NCI-H1092 (cell line): ENCODE data around the gene KIF21B.

Experiments used
- DNase-seq: peaks from one replicate; lab custom pipeline; 2025; lab: John Stamatoyannopoulos, UW

KIF21B gene

DNA sequence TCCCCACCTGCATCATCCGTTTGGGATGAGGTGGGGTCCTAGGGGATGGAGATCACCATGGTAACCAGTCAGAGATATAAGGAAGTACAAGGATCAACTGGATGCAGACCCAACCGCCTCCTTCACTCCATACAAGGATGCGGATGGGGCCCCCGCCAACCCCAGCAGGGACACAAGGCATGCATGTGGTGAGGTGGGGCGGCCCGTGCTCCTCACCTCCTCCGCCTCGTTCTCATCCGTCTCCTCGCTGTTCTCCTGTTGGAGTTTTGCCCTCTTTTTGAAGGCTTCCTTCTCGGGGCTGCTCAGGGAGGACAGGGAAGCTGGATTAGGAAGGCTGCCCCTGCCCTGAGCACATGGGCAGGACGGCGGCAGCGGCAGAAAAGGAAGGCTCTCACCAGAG, 23.8 kb downstream of the KIF21B start:
- DNase-seq: no peak

DNA sequence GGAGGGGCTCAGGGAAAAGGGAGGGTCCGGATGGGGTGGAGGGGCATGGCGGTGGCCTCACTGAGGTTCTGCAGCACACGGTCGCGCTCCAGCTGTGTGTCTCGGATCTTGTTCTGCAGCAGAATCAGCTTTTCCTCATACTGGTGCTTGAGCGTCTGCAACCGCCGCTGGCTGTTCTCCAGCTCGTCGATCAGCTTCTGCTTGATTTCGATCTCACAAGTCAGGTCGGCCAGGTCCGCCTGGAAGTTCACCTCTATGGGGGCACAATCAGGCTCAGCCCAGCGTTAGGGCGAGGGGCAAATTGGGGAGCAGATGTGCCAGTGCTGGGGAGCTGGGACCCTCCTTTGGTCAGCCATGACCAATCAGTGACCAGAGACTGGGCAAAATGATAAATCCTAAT, 25.2 kb downstream of the KIF21B start:
- no peak for DNase-seq

DNA sequence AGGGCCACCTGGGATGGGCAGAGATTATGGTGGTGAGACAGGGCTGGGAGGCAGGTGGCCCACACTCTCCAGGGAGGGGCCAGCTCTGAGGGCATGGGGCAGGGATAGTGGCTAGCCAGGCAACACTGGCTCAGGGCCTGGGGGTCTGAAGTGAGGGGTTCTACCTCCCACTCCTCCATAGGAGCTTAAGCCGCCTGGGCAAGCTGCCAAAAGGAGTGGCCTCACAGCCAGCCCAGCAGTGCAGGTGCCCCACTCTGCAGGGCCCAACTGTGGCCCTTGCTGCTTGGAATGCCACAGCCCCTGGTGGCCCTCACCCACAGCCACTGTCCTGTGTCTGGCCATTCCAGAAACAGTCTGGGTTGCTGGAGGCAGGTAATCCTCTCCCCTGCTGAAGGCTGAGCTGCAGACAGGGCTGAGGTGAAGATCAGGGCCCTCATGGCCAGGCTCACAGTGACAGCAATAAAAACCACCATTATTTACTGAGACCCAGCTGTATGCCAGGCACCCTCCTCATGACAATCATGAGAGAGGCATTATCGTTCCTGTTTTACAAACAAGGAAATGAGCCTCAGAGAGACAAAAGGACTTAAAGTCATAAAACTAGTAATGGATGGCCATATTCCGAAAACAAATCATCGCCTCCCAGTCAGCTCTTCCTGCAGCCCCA, 31.0 kb downstream of the KIF21B start:
- DNase-seq: peak; percentile 77

DNA sequence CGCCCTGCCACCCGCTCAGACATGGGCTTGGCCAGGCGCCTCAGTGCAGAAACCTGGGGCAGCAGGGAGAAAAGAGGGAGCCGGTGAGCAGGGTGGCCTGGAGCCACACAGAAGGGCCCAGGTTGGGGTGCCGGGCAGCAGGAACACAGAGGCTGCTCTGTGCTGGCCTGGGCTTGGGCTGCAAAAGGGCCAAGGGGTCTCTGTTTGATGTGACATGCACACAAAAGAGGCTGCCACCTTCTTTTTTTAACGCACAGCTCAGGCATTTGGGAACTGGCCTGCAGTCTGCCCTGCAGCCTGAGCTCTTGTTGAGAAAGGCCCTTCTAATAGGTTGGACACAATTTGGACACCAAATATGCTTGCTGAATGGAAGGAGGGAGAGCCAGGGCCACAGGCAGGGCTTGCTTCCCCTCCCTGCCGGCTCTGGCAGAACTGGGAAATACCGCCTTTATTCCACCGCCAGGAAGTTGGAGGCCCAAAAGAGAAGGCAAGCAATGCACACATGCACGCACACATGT, 32.4 kb downstream of the KIF21B start:
- DNase-seq: no peak

DNA sequence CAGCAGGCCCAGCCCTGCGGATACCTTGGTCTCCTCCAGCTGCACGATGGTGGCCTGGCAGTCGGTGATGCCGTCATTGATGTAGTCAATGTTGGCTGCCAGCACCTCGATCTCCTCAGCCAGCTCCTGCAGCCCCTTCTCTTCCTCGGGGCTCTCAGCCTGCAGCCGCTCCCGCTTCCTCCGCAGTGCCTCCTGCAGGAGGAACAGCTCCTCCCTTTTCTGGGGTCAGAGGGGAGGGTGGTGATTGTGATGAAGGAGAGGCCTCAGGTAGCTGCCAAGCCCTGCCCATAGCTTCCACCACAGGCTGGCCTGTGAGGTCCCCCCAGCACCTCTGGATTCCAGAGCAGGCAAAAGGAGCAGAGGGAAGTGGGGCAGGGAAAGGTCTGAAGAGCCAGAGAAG, 33.4 kb downstream of the KIF21B start:
- no peak for DNase-seq

DNA sequence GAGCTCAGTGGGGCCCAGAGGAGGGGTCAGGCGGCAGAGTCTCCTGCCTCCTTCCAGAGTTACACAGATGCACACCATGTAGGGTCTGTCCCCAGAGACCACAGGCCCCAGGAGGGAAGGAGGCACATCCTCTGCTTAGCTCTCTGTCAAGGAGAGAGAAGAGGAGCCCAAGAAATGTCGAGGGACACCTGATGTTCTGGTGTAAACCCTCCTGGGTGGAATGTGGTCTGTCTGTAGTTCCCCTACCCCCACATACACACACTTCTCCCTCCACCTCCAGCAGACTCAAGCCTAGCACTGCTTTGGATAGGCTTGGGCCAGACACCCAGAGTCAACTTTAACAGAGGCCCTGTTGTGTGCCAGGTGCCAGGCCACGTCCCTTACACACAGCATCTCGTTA, 34.2 kb downstream of the KIF21B start:
- no peak for DNase-seq

DNA sequence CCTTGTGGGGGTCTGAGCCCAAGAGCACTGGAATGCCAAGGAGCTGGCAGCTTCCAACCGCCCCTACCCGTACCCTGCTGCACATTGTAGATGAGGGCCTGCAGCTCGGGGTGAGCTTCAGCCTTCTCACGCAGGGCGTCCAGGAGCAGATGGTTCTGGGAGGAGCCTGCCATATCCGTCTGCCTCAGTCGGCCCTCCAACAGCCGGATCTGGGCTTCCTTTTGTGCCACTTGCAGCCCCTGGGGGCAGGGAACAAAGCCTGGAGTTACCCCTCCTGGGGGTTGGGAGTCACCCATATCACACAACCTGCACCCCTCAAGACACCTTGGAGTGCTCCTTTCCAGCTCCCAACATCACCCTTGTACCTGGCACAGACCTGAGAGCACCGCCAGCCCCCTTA, 34.8 kb downstream of the KIF21B start:
- no peak for DNase-seq

DNA sequence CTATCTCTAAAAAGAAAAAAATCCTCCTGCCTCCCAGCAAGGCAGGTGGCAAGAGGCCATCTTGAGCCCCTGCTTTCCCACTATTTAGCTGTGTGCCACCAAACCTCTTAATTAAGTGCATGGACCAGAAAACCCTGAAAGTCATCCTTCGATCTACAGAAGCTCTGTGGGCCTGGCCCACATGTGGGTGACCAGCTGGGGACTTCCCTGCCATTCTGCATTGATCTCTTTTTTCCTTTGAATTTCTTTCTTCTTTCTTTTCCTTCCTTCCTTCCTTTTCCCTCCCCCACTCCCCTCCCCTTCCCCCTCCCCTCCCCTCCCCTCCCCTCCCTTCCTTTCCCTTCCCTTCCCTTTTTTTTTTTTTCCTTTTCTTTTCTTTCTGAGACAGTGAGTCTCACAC, 38.0 kb downstream of the KIF21B start:
- no peak for DNase-seq

DNA sequence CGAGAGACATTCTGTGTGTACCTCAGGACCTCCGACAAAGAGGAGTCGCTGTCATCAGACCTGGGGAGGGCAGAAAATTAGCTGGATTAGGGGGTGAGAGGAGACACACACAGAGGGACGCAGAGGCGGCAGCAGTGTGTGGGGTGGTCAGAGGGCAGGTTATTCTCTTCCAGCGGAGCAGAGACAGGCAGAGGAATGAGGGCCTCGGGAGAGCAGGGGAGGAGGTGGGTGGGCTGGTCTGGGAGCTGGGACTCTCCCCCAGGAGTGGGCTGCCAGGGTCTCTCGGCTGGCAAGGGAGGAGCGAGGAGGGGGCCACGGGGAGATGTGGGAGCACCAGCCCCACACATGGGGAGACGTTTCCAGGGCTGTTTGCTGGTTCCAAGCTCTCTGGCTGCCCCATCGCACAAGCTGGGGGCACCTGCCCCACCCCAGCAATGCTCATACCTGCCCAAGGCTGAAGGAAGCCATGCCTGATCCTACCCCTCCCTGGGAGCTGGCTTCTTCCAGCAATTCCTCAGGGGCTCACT, 40.4 kb downstream of the KIF21B start:
- no peak for DNase-seq

DNA sequence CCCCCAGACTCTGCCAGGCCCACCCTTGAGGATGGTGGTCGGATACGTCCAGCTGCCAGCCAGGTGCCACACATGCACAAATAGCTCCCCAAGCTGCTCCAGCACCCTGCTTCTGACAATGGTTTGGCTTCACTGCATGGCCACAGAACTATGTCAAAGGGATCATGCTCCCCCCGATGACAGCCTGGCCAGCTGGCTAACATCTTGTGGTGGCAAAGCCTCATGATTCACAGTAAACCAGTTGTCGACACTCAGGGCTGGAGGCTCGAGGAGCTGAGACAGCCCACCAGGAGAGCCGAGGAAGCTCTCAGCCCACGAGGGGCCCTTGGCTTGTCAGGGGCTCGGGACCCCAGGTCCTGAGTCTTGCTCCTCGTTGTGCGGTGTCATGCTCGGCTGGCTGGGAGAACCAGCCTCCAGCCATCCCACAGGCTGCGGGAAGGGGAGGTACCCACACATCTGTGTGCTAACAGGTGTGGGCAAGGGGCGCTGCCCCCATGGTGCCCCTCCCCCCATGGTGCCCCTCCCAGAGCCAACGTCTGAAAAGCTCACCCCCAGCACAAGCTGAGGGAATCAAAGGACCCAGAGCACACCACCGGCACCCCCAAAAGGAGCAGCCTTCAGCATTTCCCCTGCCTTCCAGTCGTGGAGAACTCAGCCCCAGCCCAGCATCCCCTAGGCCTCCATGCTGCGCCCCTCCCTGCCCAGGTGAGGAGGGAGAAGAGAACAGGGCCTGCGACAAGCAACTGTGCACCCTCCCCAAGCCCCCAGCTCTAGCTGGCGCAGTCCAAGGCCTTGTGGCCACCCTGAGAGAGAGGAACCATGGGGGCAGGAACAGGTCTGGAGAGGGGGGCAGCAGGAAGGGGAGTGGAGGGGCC, 41.2 kb downstream of the KIF21B start:
- no peak for DNase-seq

DNA sequence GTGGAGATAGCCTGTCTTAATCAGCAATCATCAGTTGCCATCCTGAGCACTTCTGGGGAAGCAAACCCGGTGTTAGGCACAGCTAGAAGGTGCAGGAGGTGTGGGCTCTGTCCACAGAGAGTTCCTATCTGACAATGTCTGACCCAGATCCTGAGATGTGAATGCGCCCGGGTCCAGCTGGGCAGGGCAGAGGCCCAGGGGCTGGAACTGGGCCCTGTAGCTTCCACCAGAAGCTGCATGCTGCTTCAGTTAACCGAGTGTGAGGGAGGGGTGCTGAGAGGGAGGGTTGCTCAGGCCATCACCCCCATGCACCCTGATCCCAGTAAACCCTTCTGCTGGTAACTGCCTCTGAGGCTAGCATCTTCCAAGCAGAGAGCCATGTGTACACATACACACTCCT, 42.2 kb downstream of the KIF21B start:
- no peak for DNase-seq

DNA sequence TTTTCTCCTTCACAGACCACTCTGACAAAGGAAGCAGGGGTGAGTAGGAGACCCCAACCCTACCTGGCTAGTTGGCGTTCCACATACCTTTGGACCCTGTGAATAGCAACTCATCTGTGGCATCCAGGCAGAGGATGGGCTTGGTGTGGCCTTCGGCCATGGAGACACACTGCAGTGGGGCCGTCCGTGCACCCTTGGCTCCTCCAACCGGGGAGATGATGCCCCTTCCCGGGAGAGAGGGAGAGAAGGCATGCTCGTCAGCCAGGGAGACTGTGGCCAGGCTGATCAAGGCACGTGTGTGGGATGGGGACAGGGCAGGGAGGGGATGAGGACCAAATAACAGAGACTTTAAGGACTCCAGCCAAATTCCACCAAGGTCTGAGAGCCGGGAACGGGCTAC, 42.6 kb downstream of the KIF21B start:
- DNase-seq: no peak

DNA sequence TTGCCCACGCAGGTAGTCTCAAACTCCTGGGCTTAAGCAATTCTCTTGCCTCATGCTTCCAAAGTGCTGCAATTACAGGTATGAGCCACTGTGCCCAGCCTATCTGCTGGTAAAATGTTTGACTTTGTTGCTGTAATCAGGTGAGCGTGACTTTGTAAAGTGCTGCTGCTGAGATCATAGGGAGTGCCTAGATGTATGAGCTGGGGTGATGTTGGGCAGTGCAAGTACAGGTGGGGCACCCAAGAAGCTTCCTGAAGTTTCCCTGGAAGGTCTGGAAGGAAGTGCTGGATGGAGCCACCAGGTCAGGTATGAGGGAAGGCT, 43.1 kb downstream of the KIF21B start:
- no peak for DNase-seq

DNA sequence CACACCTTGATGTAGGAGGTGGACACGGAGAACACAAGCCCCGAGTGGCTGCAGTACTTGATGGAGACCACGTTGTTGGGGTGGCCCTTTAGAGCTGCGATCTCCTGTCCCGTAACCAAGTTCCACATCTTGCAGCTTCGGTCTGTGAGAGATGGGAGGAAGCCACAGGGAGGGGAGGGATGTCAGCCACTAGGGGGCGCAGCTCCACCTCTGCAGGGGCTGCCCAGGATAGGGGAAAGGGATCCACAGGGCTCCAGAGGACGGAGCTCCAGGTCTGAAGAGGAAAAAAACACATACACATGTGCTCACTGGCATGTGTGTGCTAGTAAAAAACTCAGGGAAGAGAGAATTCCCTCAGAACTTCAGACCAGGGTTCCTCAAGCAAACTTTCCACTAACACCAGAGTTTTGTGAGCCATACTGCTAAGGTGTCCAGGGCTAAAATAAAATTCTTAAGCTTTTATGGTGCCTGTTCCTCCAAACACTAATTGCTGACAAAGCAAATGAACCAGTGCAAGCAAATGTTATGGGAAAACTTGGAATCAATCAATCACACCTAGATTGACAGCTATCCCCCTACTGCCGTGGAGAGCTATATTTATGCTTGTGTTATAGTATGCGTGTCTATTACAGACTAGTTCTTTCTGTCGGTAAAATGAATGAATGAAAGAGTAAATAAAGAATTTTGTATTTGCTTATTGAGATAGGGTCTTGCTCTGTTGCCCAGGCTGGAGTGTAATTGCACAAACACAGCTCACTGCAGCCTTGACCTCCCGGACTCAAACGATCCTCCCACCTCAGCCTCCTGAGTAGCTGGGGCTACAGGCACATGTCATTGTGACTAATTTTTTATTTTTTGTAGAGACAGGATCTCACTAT, 43.7 kb downstream of the KIF21B start:
- DNase-seq: peak; percentile 62

DNA sequence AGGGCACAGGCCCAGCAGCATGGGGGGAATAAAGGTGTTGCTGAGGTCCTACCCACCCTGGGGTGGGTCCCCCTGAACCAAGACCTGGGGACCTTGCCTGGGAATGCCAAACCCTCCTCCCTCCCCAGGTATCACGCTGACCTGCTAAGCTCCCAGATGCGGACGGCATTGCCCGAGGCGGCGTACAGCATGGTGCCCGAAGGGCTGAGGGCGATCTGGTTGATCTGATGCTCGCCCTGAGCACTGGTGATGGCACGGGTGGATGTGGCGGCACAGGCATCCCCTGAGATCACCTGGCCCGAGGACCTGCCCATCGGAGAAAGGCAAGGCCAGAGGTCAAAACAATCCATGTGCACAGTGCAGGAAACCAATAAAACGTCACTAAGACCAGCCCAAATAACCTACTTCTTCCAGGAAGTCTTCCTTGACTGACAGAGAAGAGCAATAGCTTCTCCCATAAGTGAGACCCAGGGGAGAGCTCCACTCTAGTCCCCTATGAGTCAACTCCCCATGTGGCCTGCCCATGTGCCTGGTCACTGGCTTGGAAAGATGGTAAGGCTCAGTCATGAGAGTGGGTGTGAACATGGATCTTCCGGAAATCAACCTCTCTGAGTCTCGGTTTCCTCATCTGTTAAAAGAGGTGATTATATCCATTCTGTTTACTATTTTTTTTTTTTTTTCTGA, 46.3 kb downstream of the KIF21B start:
- DNase-seq: no peak

DNA sequence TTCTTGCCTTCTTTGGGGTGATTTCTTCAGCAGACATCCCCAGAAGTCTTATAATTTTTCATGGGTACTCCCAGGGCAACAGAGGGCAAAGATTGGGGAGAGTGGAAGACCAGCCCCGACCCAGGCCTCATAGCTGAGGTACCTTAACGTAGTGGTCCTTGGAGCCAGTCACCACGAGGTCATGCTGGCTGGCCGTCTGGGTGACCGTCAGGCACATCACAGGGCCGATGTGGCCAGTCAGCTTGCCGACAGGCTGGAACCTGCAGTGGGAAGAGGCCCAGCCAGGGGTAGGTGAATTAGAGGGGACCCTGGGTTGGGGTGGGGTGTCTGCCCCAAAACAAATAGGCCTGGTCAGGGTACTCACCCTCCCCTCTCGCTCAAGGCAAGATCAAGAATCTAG, 46.9 kb downstream of the KIF21B start:
- no peak for DNase-seq

DNA sequence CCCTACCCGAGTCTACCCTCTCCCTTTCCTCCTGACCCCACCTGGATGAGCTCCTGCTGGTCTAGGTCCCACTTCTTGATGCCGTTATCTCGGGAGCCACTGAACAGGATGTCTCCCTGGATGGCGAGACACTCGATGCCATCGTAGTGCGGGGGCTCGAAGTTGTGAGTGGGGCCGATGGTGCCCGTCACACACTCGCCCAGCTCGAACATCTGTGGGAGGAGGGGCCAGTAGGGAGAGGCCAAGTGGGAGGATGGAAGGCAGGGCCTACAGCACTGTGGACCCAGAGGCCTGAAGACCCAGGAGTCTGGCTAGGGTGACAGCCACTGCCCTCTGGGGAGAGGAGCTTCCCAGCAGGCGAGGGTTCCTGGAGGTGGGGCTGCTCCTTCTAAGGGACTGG, 48.1 kb downstream of the KIF21B start:
- no peak for DNase-seq

DNA sequence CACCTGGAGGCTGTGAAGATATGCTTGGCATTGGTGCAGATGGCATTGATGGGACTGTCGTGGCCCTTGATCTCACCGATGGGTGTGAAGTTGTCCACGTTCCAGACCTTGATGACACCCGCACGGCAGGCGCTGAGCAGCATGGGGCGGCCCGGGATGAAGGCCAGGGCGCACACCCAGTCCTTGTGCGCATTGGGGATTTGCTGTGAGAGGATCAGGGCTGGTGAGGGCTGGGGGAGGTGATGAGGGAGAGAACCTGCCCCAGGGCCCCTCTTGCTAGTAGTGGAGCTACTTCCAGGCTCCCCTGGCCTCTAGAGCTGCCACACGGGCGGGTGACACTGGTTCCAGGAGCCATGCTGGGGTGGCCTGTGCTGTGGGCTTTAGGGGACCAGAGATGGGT, 48.8 kb downstream of the KIF21B start:
- no peak for DNase-seq

DNA sequence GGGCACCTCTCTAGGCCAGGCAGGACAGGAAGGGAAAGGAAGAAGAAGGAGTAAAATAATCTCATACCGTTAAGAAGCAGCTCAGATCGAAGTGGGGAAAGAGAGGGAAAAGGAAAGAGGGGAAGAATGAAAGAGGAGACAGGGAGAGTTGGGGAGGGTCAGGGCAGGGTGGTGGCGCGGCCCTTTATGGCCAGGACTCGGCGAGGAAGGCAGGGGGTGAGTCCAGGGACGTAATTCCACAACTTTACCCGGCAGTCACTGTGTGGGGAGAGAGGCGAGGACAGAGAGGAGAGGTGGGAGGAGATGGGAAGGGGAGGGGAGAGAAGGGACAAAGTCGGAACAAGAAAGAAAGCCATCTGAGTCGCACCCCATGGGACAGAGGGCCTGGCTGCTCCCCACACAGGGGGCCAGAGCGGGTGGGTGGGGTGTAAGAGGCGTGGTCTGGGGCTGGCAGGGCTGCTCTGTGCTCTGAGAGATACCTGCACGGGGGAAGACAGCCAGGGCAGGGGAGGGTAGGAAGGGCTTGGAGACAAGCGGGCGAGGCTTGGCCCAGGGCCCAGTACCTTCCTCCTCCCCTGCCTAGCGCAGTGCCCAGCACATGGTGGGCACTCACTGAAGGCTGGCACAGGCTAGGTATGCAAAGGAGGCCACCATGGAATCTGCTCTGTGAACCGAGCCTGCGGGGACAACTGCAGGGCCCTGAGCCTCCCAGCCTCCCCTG, 49.4 kb downstream of the KIF21B start:
- no peak for DNase-seq

DNA sequence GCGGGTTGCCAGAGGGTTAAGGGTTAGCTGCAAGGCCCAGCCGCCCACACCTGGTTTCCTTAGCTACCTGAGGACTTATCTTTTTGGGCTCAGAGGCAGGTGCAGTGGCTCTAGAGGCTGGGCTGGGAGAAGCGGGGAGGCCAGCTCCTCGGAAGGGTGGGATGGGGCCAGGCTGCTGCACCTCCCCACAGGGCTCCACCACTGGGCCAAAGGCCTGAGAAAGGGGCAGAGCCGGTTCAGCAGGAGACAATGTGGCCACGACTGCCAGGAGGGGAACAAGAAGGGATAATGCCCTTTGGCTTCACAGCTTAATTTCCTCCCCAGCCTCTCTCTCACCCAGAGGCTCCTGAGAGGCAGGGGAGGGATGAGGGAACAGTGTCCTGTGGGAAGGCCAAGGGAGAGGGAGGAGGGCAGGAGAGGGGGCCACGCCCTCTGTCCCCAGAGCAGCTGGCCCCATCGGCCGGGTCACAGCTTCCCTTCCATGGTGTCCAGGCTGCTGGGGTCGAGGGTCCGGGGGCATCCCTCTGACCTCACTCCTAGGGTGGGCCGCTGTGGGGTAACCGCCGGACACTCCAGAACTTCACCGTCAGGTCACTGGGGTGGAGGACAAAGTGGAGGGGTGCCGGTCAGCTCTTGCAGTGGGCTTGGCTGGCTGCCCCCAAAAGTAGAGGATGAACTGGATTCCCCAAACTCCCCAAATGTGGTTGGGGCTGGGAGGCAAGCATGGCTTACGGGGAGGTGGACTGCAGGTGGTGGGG, 50.4 kb downstream of the KIF21B start:
- no peak for DNase-seq
